Hindlimb muscle (tissue), 1 donor: Measurements from ENCODE around the gene DOP1B. TPM values are rescaled to one million over a fixed set of nuclear protein-coding genes. Genes with fewer than 3 reads are reported as not detected.

ENCODE experiments used
- polyA plus RNA-seq: library from polyadenylated mRNA; unstranded; fragments of 120-200 nt; gene quantifications from one replicate; pipeline ENCODE4 v1.2.1, GENCODE V29; 2013; ENCODE audit not compliant: insufficient read length

DOP1B gene
- polyA plus RNA-seq, 1 donor, result 11.3 TPM

Other genes starting within 250 kb of the DOP1B start
- 19.8 TPM for gene SETD4, start 96.3 kb upstream of the DOP1B start, polyA plus RNA-seq
- 23.1 TPM for gene CBR1, start 86.8 kb upstream of the DOP1B start, polyA plus RNA-seq
- 2.1 TPM for gene CBR3, start 21.7 kb upstream of the DOP1B start, polyA plus RNA-seq
- gene MORC3, start 163.4 kb downstream of the DOP1B start, polyA plus RNA-seq, result 45.1 TPM
- 4.5 TPM for gene CHAF1B, start 228.6 kb downstream of the DOP1B start, polyA plus RNA-seq